ENCODE data around the gene GATA3.
A peak's percentile ranks its signal among the peaks of the same experiment; 100 is the strongest.
"Not testable (repeated sequence)": the region's sequence is repeated elsewhere in the genome, so short reads cannot be mapped to it uniquely, and the experiment has no call there.

GATA3 gene

DNA sequence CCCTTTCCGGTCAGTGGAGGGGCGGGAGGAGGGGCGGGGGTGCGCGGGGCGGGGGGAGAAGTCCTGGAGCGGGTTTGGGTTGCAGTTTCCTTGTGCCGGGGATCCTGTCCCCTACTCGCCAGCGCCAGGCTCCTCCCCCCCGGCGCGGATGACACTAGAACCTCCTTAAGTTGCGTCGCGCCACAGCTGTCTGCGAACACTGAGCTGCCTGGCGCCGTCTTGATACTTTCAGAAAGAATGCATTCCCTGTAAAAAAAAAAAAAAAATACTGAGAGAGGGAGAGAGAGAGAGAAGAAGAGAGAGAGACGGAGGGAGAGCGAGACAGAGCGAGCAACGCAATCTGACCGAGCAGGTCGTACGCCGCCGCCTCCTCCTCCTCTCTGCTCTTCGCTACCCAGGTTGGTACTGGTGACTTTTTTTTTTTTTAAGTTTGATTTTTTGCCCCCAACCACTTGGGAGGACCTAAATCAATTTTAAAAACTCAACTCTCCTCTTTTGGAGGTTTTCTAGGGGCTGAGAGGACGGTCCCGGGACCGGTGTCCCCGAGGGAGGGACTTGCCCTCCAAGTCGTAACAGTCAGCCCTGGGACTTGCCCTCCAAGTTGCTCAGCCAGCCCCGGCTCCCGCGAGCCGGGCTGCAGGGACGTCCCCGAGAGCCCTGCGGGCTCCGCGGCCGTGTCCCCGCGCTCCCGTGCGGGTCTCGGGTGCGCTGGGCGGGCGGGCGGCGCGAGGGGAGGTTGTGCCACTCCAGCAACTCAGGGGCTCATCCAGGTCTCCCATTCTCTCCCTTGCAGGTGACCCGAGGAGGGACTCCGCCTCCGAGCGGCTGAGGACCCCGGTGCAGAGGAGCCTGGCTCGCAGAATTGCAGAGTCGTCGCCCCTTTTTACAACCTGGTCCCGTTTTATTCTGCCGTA is at the start of gene GATA3:
TSS of gene GATA3 (plus strand) at position 195 of the 914 bp plus-strand sequence. CDS start 968 bp downstream, outside the sequence.
- DNase-seq (ENCODE audit: low spot score): peak; percentile 87

DNA sequence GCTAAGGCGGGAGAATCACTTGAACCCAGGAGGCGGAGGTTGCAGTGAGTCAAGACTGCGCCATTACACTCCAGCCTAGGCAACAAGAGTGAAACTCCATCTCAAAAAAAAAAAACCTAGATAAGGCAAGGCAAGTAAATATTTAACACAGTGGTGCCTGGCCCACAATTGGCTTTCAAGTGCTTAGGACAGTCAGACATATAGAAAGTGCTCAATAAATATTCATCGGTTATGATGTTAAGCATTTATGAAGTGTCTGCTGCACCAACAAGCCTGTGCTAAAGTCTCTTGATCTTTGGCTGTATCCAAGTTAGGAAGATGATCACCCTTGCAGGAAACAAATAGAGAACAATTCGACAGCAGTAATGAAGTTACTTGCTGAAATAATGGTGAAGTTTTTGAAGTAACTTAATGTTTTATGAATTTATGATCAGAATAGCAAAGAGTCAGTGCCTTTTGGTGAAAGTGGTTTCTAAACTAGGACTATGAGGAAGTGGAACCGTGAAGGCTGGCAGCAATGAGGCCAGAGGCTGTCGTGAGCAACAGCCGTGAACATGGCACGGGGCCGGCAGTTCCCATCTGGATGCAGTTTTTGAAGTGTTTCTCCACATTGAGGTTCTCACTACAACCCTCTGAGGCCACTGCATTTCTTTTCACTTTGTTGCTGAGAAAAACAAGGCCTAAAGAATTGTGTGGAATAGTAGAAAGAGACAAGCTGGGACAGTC is 48.1 kb upstream of the GATA3 start:
- no peak for DNase-seq (ENCODE audit: low spot score)

DNA sequence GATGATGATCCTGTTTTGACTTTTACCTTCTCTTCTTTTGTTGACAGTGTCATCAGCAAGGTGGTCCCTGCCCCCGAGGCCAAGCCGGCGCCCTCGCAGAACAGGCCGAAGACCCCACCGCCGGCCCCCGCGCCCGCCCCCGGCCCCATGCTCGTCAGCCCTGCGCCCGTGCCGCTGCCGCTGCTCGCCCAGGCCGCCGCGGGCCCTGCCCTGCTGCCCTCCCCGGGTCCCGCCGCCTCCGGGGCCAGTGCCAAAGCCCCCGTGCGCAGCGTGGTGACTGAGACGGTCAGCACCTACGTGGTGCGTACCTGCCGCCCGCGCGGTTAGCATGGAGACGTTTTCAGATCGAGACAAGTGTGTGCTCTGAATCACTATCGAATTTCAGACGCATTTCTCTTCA is 45.5 kb upstream of the GATA3 start:
- no peak for DNase-seq (ENCODE audit: low spot score)

GRCh38 chr10:8013006-8013405 is 41.5 kb upstream of the GATA3 start:
- DNase-seq (ENCODE audit: low spot score): no peak

DNA sequence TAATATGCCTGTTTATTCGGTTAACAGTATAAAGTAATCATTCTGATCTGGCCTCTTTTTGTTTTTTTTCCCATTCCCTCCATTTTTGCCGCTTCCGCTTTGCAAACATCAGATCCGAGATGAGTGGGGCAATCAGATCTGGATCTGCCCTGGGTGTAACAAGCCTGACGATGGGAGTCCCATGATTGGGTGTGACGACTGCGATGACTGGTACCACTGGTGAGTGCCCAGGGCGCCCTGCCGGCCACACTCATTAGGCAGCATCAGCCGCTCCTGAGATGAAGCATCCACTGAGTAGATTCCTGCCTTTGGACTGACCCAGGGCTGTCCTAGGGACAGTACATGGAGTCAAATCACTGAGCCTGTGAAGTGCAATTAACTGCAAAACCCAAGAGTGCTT is 40.9 kb upstream of the GATA3 start:
- no peak for DNase-seq (ENCODE audit: low spot score)

GRCh38 chr10:8014649-8015048 is 39.8 kb upstream of the GATA3 start:
- no peak for DNase-seq (ENCODE audit: low spot score)

GRCh38 chr10:8017277-8017676 is 37.2 kb upstream of the GATA3 start:
- DNase-seq (ENCODE audit: low spot score): no peak

DNA sequence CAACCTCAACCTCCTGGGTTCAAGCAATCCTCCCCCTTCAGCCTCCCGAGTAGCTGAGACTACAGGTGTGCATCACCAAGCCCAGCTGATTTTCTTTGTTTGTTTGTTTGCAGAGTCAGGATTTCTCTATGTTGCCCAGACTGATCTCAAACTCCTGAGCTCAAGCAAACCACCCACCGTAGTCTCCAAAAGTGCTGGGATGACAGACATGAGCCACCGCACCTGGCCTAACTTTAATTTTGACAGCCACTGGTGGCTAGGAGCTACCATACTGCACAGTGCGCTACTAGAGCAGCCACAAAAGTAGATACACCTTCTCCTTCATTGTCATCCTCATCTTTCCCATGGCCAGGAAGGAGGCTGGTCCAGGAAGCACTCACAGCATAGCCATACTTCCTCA is 31.2 kb upstream of the GATA3 start:
- no peak for DNase-seq (ENCODE audit: low spot score)

DNA sequence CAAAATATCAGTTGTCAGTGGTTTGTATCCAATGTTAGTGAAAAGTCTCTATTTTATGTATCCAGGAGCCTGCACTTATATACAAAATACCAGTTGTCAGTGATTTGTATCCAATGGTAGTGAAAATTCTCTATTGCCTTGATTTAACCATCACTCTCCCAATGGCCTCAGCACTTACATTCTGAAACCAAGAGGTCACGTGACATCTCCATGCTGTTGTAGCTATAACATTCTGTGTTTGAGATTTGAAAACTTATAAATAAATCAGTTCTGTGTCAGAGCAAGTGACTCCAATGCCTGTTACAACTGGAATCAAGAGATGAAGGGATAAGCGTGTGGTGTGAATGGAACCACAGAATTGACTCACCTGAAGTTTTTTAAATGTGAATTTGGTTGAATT is 30.6 kb upstream of the GATA3 start:
- DNase-seq (ENCODE audit: low spot score): no peak

DNA sequence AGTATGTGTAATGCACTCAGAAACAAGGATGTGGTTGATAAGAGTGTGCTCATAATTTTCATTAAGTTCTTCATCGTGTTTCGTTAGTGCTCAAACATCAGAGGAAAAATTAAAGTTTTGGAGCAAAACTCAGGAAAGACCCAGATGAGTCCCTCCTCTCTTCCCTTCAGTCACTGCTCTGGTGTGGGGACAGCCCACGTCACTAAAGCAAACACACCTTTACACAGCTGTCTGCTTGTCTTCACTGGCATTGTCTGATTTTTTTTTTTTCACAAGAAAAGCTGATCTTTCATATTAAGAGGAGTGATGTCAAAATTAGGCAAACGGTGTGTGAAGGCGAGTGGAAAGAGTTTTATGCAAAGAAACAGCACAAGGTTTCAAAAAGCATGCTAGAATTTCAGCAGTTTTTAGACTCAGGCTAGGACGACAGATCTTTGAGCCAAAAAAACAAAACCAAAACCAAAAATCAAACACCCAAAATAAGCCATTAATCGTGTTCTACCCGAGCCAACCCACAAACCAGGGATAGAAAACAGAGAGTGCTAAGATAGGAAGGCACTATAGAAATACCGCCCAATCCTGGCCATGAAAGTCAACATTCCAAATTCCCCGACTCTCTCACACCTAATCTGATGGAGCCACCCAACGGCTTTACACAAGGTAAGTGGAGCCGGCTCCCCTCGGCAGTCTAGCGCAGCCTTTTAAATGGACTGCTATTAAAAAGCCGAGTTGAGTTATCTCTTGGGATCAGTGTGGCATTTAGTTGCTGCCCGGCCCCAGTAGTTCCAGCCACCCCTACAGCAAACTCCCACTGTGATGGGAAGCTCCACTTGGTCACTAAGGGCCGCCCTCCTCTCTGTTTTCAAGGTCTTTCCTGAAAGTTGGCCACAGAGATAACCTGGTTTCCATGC is 27.9 kb upstream of the GATA3 start:
- no peak for DNase-seq (ENCODE audit: low spot score)

DNA sequence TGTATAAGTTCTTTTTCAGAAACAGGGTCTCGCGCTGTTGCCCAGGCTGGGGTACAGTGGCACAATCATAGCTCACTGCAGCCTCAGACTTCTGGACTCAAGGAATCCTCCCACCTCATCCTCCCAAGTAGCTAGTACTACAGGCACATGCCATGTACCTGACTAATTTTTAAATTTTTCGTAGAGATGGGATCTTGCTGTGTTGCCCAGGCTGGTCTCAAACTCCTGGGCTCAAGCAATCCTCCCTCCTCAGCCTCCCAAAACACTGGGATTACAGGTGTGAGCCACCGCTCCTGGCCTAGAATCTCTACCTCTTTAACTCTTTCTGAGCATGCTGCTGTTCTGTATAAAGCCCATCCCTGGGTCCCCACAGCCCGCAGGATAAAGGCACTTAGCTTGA is 23.3 kb upstream of the GATA3 start:
- not testable (repeated sequence) for DNase-seq (ENCODE audit: low spot score)

DNA sequence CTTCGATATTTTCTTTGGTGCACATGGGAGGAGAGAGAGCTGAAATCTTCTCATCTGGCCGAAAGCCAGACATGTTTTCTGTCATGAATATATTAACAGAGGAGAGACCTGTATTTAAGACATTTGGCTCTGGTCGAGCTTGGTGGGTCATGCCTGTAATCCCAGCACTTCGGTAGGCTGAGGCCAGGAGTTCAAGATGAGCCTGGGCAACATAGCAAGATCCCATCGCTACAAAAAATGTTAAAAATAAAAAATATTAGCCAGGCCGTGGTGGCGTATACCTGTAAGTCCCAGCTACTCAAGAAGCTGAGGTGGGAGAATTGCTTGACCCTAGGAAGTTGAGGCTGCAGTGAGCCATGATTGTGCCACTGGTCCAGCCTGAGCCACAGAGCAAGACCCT is 21.9 kb upstream of the GATA3 start:
- DNase-seq (ENCODE audit: low spot score): no peak

DNA sequence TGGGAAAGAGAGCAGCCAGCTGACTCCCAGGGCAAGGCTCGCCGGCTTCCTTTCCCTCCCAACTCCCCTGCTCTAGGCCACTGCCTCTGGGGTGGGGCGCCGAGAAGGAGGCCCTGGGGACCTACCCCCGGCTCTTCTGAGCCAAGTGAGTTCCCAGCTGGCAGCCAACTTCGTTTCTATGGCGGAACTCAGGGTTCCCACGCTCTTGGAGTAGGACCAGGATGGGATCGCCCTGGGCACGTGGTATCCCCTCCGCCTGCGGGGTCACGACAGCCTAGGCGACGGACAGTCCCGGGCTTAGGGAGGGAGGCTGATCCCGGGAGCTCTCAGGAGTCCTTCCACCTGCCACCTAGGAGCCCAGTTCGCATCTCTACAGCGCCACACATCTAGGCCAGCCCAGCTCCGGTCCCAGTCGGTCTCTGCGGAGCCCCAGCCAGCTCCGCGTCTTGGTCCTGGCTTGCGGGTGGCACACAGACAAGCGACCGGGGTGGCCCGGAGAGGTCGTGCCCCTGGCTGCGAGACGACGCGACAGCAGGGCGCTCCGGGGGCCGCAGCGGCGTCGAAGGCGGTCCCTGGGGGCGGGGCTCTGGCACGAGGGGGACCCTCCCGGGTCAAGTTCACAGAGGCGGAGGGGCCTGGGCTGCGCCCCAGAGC is 20.5 kb upstream of the GATA3 start:
- no peak for DNase-seq (ENCODE audit: low spot score)

GRCh38 chr10:8034466-8035005 is 20.0 kb upstream of the GATA3 start:
- no peak for DNase-seq (ENCODE audit: low spot score)

DNA sequence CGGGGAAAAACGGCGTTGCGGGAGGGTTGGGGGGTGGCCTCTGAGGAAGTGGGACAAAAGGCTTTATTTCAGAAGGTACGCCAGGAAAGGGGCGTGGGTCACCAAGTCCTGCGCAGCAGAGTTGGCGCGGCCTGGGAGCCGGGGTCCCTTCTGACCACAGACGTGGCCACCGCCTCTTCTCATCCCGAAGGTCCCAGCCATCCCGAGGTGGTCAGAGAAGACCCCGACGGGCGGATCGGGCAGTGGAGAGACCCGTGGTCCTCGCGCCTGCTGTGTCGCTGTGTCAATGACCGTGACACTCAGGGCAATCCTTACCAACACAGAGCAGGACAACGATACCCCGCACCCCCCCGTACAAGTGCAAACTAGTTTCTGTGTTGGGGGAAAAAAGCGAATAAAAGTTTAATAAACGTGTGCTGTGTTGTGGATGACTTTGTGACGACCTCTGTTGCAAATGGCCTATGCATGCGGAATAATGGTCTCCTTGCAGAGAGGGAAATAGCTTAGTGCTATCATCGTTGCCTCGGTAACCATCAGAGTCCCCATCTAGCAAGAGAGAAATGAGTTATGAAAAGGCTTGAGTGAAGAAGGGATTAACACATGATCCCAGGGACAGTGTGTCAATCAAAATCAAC is 19.4 kb upstream of the GATA3 start:
- DNase-seq (ENCODE audit: low spot score): no peak

GRCh38 chr10:8035641-8036470 is 18.6 kb upstream of the GATA3 start:
- no peak for DNase-seq (ENCODE audit: low spot score)

- no peak for DNase-seq (ENCODE audit: low spot score)
Measured at GRCh38 chr10:8036506-8037198, 17.8 kb upstream of the GATA3 start.

- no peak for DNase-seq (ENCODE audit: low spot score)
Measured at GRCh38 chr10:8037199-8037801, 17.2 kb upstream of the GATA3 start.

Data from HuH-7 (cell line).